ENCODE results near the gene TLK1. TPM values are rescaled to one million over a fixed set of nuclear protein-coding genes. Genes with fewer than 3 reads are reported as not detected.

The TLK1 gene
- total RNA-seq, 1 donor from 2014 or later = 91.2 TPM

GRCh38 chr2:171009386-171009785 is 151.3 kb downstream of the TLK1 start:
- intact Hi-C loops (cut with micrococcal nuclease) = no loop called here

- intact Hi-C loops (cut with micrococcal nuclease) = no loop called here
Measured at GRCh38 chr2:171008550-171009205, 152.0 kb downstream of the TLK1 start.

GRCh38 chr2:171004833-171005232 is 155.9 kb downstream of the TLK1 start:
- intact Hi-C loops (cut with micrococcal nuclease) = no loop called here

GRCh38 chr2:171004363-171004762 is 156.3 kb downstream of the TLK1 start:
- intact Hi-C loops (cut with micrococcal nuclease) = no loop called here

GRCh38 chr2:170999654-171000053 is 161.0 kb downstream of the TLK1 start:
- intact Hi-C loops (cut with micrococcal nuclease) = no loop called here

GRCh38 chr2:170997893-170998597 is 162.6 kb downstream of the TLK1 start:
- intact Hi-C loops (cut with micrococcal nuclease) = no loop called here

- intact Hi-C loops (cut with micrococcal nuclease) = no loop called here
Measured at GRCh38 chr2:170996316-170996715, 164.4 kb downstream of the TLK1 start.

- intact Hi-C loops (cut with micrococcal nuclease) = no loop called here
Measured at GRCh38 chr2:170991398-170992182, 169.1 kb downstream of the TLK1 start.

GRCh38 chr2:170986566-170987258 is 174.0 kb downstream of the TLK1 start:
- intact Hi-C loops (cut with micrococcal nuclease) = no loop called here

- intact Hi-C loops (cut with micrococcal nuclease) = no loop called here
Measured at GRCh38 chr2:170985407-170985806, 175.3 kb downstream of the TLK1 start.

- intact Hi-C loops (cut with micrococcal nuclease) = no loop called here
Measured at GRCh38 chr2:170984079-170984478, 176.6 kb downstream of the TLK1 start.

- intact Hi-C loops (cut with micrococcal nuclease) = loop anchor here (10.0 kb wide), 4 partner anchors 269 to 1489 kb away; partner anchors contain the start of gene CYBRD1
Measured at GRCh38 chr2:170975943-170976270, 184.8 kb downstream of the TLK1 start.

- intact Hi-C loops (cut with micrococcal nuclease) = loop anchor here (10.0 kb wide), 4 partner anchors 269 to 1489 kb away; partner anchors contain the start of gene CYBRD1
Measured at GRCh38 chr2:170975127-170975942, 185.4 kb downstream of the TLK1 start.

GRCh38 chr2:170974304-170974993 is 186.2 kb downstream of the TLK1 start:
- intact Hi-C loops (cut with micrococcal nuclease) = loop anchor here (10.0 kb wide), 4 partner anchors 270 to 1490 kb away; partner anchors contain the start of gene CYBRD1

- intact Hi-C loops (cut with micrococcal nuclease) = loop anchor here (1.0 to 10.0 kb wide), 12 partner anchors 43 to 1491 kb away; partner anchors contain the start of genes CYBRD1 and DCAF17
Measured at GRCh38 chr2:170973492-170974303, 187.0 kb downstream of the TLK1 start.

- intact Hi-C loops (cut with micrococcal nuclease) = loop anchor here (1.0 to 10.0 kb wide), 12 partner anchors 43 to 1492 kb away; partner anchors contain the start of genes CYBRD1 and DCAF17
Measured at GRCh38 chr2:170973225-170973491, 187.5 kb downstream of the TLK1 start.

GRCh38 chr2:170972296-170973224 is 188.1 kb downstream of the TLK1 start:
- intact Hi-C loops (cut with micrococcal nuclease) = loop anchor here (1.0 to 10.0 kb wide), 12 partner anchors 42 to 1492 kb away; partner anchors contain the start of genes CYBRD1 and DCAF17

GRCh38 chr2:170971071-170971470 is 189.6 kb downstream of the TLK1 start:
- intact Hi-C loops (cut with micrococcal nuclease) = loop anchor here (10.0 kb wide), 4 partner anchors 274 to 1494 kb away; partner anchors contain the start of gene CYBRD1

Measured in T-helper 1 cell treated with Interleukin-12 subunit alpha and Interleukin-12 subunit beta and Interleukin-4 antibody, amounts not matched to agents 30 ng/mL and 1 ng/mL, for 36 hours (primary cell).